ENCODE results near the gene ZC3H12C. TPM values are rescaled to one million over a fixed set of nuclear protein-coding genes. Genes with fewer than 3 reads are reported as not detected.
A peak's percentile ranks its signal among the peaks of the same experiment; 100 is the strongest.

ZC3H12C gene
- total and polyA plus RNA-seq, 10 of the 15 experiments (the other 5 are each of a cell fraction or from before 2014, with no cell fraction given): 0.31 to 31.0 (median 3.7) TPM

GRCh38 chr11:110075847-110076208, 17.4 kb upstream of the ZC3H12C start (continued):
- no peak for TF ChIP-seq CEBPZ (IDR thresholded peaks at IDR 0.05; ENCODE audit: low read depth, low read length)
- TF ChIP-seq ZBTB4 (CRISPR knock-in tag; IDR thresholded peaks at IDR 0.05): 0 out of 2 replicates have a peak, but pooled peaks have one; percentile 73
- TF ChIP-seq HDGF (IDR thresholded peaks at IDR 0.05): no peak
- no peak for TF ChIP-seq ZBTB40 (IDR thresholded peaks at IDR 0.05; ENCODE audit: borderline replicate concordance)
- no peak for TF ChIP-seq RUNX3 (IDR thresholded peaks at IDR 0.05; ENCODE audit: low read length)
- no peak for TF ChIP-seq RELB (IDR thresholded peaks at IDR 0.05; ENCODE audit: low read depth)
- TF ChIP-seq SIX5 (IDR thresholded peaks at IDR 0.05; ENCODE audit: low read depth, low read length, severe bottlenecking): no peak
